Transverse colon (tissue), 4 donors: ENCODE data around the gene PKP4. TPM values are rescaled to one million over a fixed set of nuclear protein-coding genes. Genes with fewer than 3 reads are reported as not detected.

ENCODE experiments used
- DNase-seq: peaks from one replicate; pipeline ENCODE4 v3.0.0-alpha.2; 2019
- H3K27ac ChIP-seq, 4 donors: fragments of 200-600 bp; sonication (generic); 2 replicates each; pipeline ENCODE4 v1.5.1; 2016 to 2018; ENCODE audit warnings: inconsistent platforms in 4 of 4
- H3K27me3 ChIP-seq: fragments of 200-600 bp; sonication (generic); 2 replicates; pipeline ENCODE4 v1.5.1; 2017; ENCODE audit warnings: inconsistent platforms
- H3K36me3 ChIP-seq, 4 donors: fragments of 200-600 bp; sonication (generic); 2 replicates each; pipeline ENCODE4 v1.5.1; 2017 to 2019; ENCODE audit warnings: inconsistent platforms in 4 of 4
- H3K4me1 ChIP-seq, 4 donors: fragments of 200-600 bp; sonication (generic); 2 replicates each; pipeline ENCODE4 v1.5.1; 2017 to 2020; ENCODE audit warnings: inconsistent platforms in 4 of 4
- H3K4me3 ChIP-seq, 4 donors: fragments of 200-600 bp; sonication (generic); 1 replicate in 1 of 4; 2 replicates in 3 of 4; pipeline versions ENCODE4 v1.5.1 to v1.6.1; 2017 to 2019; ENCODE audit warnings: inconsistent platforms in 4 of 4
- H3K9me3 ChIP-seq, 2 donors: fragments of 200-600 bp; sonication (generic); 2 replicates each; pipeline ENCODE4 v1.5.1; 2017 to 2019; ENCODE audit warnings: inconsistent platforms in 2 of 2
- EP300 ChIP-seq: sonication (generic); formaldehyde crosslinking; IDR thresholded peaks from one replicate; pipeline ENCODE4 v1.6.1; 2017; ENCODE audit warnings: antibody characterized with exemption, low read depth
- POLR2A ChIP-seq: fragments of 450-650 bp; IDR thresholded peaks from one replicate; pipeline ENCODE4 v1.6.1; 2016; ENCODE audit warnings: antibody characterized with exemption, mild to moderate bottlenecking, moderate library complexity
- POLR2AphosphoS5 ChIP-seq, 3 donors: sonication (generic); formaldehyde crosslinking; IDR thresholded peaks; one replicate each; pipeline ENCODE4 v1.6.1; 2016; ENCODE audit warnings: antibody characterized with exemption in 3 of 3
- WGBS, 2 donors: methylation state at CpG; one replicate each; pipeline ENCODE4 v1.1.5; 2018; ENCODE audit warnings: low coverage in 1 of 2; 5-methylcytosine and 5-hydroxymethylcytosine counted together
- in situ Hi-C, 4 donors: fragments of 200-750 bp; cut with MboI; loops; one replicate each; pipeline versions ENCODE4 v1.15.0 to v1.15.1; 2017; ENCODE audit warnings: low sequenced_read_pairs in 3 of 4, low pct_ligation_motif_present in 1 of 4, low pct_unique_long_range_greater_than_20kb in 1 of 4
- intact Hi-C: fragments of 100-400 bp; cut with DNase I; formaldehyde crosslinking; loops from one replicate; pipeline ENCODE4 v1.15.1; 2023; ENCODE audit warnings: low total_unique reads
- total RNA-seq, 4 donors: library from RNA; depleted of rRNA; stranded (reverse); fragments of >200 nt; gene quantifications; one replicate each; pipeline ENCODE4 v1.1.0, GENCODE V29; 2016
- TF ChIP-seq, protein P1 (sequence below), 5 experiments: fragments of 200-600 bp in 3 of 5; fragments of 450-650 bp in 2 of 5; sonication (generic) in 3 of 5; IDR thresholded peaks; 1 replicate in 2 of 5; 2 replicates in 3 of 5; pipeline ENCODE4 v1.5.1; 2016 to 2017; ENCODE audit warnings: antibody characterized with exemption in 5 of 5, inconsistent platforms in 3 of 5, mild to moderate bottlenecking in 2 of 5, moderate library complexity in 1 of 5

The PKP4 gene
- total RNA-seq, 4 donors from 2014 or later: 28.1 to 70.3 (median 58.3) TPM

DNA sequence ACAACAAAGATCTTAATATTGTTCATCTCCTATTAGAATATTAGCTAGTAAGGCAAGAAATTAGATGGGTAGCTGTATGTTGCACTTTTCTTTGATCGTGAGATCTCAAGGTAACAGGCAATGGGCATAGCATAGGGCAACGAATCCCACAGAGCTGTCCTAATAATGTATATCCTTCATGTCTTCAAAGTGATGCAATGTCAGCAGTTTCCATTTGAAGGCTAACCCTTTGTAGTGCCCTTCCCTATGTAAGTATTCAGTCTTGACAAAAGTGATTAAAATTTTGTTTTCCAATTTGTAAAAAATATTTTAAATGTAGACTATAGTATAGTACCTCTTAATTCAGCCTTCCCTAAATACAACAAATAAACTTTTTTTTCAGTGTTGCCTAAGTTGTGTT, 112.5 kb downstream of the PKP4 start:
- H3K36me3 ChIP-seq: no peaks in the 10 kb centered on the region
- no peak overlapping the region for H3K27ac ChIP-seq
- TF ChIP-seq POLR2A: no peak
- no peak for TF ChIP-seq EP300
- H3K27me3 ChIP-seq: no peaks in the 10 kb centered on the region
- H3K4me3 ChIP-seq: no peak overlapping the region
- H3K4me1 ChIP-seq: no peaks in the 10 kb centered on the region
- in situ Hi-C loops: no loop called here
- no peaks in the 10 kb centered on the region for H3K9me3 ChIP-seq
- DNase-seq: no peak
- 89 to 95% methylated on average over 2 of the region's 2 CpGs for WGBS, 2 donors
- intact Hi-C loops: no loop called here

DNA sequence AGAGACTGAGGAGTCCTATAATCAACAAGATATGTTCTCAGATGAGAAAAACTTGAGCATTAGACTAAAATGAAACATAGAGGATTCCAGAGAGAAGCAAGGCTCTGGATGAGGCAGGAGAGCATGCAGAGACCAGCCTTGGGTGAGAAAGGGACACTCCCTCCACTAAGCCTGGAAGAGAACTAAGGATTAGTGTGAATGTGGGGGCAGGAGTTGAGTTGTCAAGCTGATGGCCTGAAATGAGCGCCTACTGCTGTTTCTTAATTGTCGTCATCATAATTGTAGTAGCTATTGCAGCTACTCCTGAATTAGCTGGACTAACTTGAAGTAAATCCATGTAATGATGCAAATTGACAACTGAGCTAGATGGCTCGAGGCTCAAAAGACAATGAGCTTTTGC, 114.1 kb downstream of the PKP4 start:
- no peak for DNase-seq
- in situ Hi-C loops (no loop called here), intact Hi-C loops (no loop called here)

DNA sequence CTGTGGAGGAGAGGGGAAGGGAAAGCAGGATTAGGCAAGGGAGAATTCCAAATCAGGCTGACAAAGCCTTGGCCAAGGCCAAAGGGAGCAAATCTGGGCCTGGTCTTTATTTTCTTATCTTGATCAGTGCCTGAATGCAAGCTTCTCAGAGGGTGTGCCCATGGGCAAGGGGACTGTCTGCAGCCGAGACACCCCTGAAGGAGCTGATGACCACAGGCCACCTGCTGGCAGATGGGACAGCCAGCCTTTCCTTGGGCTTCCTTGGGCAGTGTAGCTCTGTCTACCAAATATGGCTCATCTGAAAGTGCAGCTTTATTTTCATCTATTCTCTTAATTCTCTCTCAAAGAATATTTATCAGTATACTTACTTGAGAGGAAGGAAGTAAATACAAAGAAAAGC, 117.0 kb downstream of the PKP4 start:
- no peaks in the 10 kb centered on the region for H3K9me3 ChIP-seq
- 93% methylated on average over 1 of the region's 1 CpG; no CpG with 5 or more reads in 1 of the 2 donors for WGBS, 2 donors
- intact Hi-C loops (no loop called here), in situ Hi-C loops (no loop called here)
- H3K4me1 ChIP-seq: no peaks in the 10 kb centered on the region
- H3K4me3 ChIP-seq: no peak overlapping the region
- DNase-seq: no peak
- no peak for TF ChIP-seq EP300
- no peak for TF ChIP-seq POLR2AphosphoS5 (IDR thresholded peaks at IDR 0.05)
- TF ChIP-seq, protein P1, sequence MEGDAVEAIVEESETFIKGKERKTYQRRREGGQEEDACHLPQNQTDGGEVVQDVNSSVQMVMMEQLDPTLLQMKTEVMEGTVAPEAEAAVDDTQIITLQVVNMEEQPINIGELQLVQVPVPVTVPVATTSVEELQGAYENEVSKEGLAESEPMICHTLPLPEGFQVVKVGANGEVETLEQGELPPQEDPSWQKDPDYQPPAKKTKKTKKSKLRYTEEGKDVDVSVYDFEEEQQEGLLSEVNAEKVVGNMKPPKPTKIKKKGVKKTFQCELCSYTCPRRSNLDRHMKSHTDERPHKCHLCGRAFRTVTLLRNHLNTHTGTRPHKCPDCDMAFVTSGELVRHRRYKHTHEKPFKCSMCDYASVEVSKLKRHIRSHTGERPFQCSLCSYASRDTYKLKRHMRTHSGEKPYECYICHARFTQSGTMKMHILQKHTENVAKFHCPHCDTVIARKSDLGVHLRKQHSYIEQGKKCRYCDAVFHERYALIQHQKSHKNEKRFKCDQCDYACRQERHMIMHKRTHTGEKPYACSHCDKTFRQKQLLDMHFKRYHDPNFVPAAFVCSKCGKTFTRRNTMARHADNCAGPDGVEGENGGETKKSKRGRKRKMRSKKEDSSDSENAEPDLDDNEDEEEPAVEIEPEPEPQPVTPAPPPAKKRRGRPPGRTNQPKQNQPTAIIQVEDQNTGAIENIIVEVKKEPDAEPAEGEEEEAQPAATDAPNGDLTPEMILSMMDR (IDR thresholded peaks at IDR 0.05): no peak
- no peak for TF ChIP-seq POLR2A
- no peaks in the 10 kb centered on the region for H3K36me3 ChIP-seq
- no peaks in the 10 kb centered on the region for H3K27me3 ChIP-seq
- H3K27ac ChIP-seq: no peak overlapping the region

More for the DNA sequence above, 114.1 kb downstream of the PKP4 start:
- Histone ChIP-seq H3K4me3 (no peak overlapping the region), H3K9me3 (no peaks in the 10 kb centered on the region), H3K4me1 (no peaks in the 10 kb centered on the region), H3K27me3 (no peaks in the 10 kb centered on the region), H3K36me3 (no peaks in the 10 kb centered on the region), H3K27ac (no peak overlapping the region)
- no peak for TF ChIP-seq POLR2AphosphoS5 (IDR thresholded peaks at IDR 0.05)
- TF ChIP-seq EP300: no peak
- TF ChIP-seq, protein P1 (IDR thresholded peaks at IDR 0.05): no peak
- no peak for TF ChIP-seq POLR2A
- 91 to 95% methylated on average over 3 of the region's 3 CpGs for WGBS, 2 donors

DNA sequence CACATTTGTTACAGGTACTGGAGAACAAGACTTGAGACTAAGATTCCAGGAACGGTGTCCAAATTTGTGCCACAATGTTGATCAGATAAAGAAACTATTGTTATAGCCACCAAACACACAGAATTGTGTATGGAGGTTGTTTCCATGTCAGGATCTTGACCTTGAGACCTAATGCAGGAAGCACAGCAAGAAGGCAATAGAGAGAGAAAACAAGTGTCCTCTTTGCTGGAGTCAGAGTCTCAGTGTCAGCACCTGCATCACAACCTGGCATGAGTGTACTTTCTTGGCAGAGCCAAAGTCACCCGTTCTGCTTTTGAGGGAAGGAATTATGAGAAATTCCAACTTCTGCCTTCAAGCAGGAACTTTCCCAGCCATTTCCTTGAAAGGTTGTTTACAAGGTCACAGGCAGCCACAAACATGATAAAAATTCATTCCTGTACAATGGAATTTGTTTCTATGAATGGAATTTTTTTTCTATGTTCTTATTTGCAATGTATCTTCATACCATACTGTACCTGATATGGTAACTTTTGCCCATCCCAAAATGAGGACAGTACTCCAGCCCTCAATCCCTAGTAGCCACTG, 118.4 kb downstream of the PKP4 start:
- TF ChIP-seq, protein P1 (IDR thresholded peaks at IDR 0.05): no peak
- no peak for TF ChIP-seq POLR2AphosphoS5 (IDR thresholded peaks at IDR 0.05)
- no peak for TF ChIP-seq EP300
- TF ChIP-seq POLR2A: no peak
- Histone ChIP-seq H3K27ac (no peak overlapping the region), H3K4me1 (no peaks in the 10 kb centered on the region), H3K27me3 (no peaks in the 10 kb centered on the region), H3K36me3 (no peaks in the 10 kb centered on the region), H3K4me3 (no peak overlapping the region), H3K9me3 (no peaks in the 10 kb centered on the region)
- intact Hi-C loops: no loop called here
- in situ Hi-C loops: no loop called here
- WGBS, 2 donors: 69 to 83% methylated on average over 2 of the region's 2 CpGs
- no peak for DNase-seq

DNA sequence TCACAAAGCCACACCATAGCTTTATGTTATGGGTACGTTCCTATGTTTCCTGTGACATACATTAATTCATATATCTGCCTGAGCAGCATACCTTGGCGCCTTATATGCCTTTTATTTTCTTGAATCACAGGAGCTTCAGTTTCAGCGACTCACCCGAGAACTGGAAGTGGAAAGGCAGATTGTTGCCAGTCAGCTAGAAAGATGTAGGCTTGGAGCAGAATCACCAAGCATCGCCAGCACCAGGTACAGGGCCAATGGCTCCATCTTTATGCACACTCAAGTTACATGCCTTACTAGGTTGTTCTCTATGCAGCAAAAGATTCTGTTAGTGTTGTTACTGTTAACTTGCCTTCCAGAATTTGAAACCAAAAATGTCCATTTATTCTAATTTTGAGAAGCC, 120.4 kb downstream of the PKP4 start:
- no peak overlapping the region for H3K27ac ChIP-seq
- no peaks in the 10 kb centered on the region for H3K27me3 ChIP-seq
- H3K4me1 ChIP-seq: no peaks in the 10 kb centered on the region
- no peak overlapping the region for H3K4me3 ChIP-seq
- H3K36me3 ChIP-seq: no peaks in the 10 kb centered on the region
- in situ Hi-C loops (no loop called here), intact Hi-C loops (no loop called here)
- DNase-seq: no peak
- H3K9me3 ChIP-seq: no peaks in the 10 kb centered on the region
- no peak for TF ChIP-seq EP300
- no peak for TF ChIP-seq POLR2A
- no peak for TF ChIP-seq POLR2AphosphoS5 (IDR thresholded peaks at IDR 0.05)
- TF ChIP-seq, protein P1 (IDR thresholded peaks at IDR 0.05): no peak
- WGBS, 2 donors: 94 to 96% methylated on average over 5 of the region's 5 CpGs
